Vagina (tissue), 2 donors: ENCODE measurements around the gene CAPS.

Experiments used
- CTCF ChIP-seq, 3 experiments: fragments of 450-650 bp in 2 of 3; fragments of 200-600 bp in 1 of 3; sonication (generic) in 1 of 3; IDR thresholded peaks; one replicate each; pipeline ENCODE4 v1.5.1; 2017 to 2019; ENCODE audit warnings: antibody characterized with exemption in 3 of 3, mild to moderate bottlenecking in 2 of 3, moderate library complexity in 2 of 3
- POLR2AphosphoS5 ChIP-seq, 2 donors: sonication (generic); formaldehyde crosslinking; IDR thresholded peaks; one replicate each; pipeline ENCODE4 v1.9.0; 2017; ENCODE audit warnings: antibody characterized with exemption in 2 of 2, mild to moderate bottlenecking in 2 of 2, low read depth in 1 of 2; ENCODE audit not compliant: insufficient read depth in 1 of 2

GRCh38 chr19:5903624-5904351 lies 10.3 kb upstream of the CAPS start, which contains the start of gene NDUFA11:
- TF ChIP-seq CTCF (IDR thresholded peaks at IDR 0.05) = no peak
- TF ChIP-seq POLR2AphosphoS5 (IDR thresholded peaks at IDR 0.05; ENCODE audit: insufficient read depth in 1 of 2, low read depth in 1 of 2) = peak; percentile 90 to 94
